HG03064 (cell line): ENCODE data around the gene PTPRD.

Source experiments
- ATAC-seq: cut with Tn5 transposase; IDR thresholded peaks from one replicate; pipeline ENCODE4 v1.9.1; 2021; ENCODE audit warnings: low read depth; ENCODE audit not compliant: unreplicated experiment

PTPRD gene

DNA sequence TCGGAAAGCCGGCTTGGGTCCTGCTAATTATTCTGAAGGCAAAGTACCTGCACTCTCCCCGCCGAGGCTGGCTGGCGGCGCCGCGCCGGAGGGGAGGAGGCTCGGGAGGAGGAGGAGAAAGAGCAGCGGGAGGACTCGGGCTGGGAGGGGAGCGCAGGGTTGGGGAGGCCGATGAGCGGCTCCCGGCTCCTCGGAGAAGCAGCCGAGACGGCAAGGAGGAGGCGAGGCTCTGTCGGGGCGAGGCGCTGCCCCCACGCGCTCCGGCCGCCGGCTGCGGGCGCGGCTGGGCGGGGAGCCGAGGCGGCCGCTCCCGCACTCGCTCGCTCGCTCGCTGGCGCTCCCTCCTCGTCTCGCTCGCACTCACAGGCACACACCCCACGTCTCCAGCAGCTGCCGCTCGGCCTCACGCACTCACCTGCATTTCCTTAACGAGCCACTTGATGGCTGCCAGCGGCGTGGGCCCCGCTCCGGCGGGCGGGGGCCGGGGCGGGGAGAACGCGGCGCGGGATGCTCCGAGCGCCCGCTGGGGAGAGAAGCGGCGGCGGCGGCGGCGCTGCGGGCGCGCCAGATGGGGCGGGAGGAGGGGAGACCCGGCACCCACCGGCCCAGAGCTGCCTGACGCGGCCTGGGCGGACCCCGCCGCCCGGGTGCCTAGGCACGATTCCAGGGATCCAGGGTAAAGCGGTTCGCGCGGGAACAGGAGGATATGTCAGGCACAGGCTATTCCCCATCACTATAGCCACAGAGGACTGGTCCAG, at the start of gene PTPRD:
PTPRD (minus strand) TSS at position 362 of the 758 bp plus-strand sequence.
- ATAC-seq = peak; percentile 89

DNA sequence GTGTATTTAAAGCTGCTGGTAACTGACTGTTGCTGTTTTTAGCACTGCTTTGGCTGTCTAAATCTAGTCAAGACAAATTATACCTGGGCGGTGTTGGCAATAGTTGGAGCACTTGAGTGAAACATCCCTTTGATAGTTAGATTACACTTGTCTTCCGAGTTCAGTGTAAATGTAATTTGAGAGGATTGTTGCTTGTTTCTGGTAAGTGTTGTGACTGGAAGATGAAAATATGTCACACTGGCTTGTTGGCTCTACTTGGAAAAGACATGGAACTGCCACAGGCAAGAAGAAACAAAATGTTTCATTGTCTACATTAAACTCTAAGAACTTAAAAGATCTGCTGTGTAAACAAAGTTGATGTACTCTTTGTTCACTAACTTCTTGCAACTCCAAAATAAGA, 49.2 kb upstream of the PTPRD start:
- ATAC-seq = no peak

DNA sequence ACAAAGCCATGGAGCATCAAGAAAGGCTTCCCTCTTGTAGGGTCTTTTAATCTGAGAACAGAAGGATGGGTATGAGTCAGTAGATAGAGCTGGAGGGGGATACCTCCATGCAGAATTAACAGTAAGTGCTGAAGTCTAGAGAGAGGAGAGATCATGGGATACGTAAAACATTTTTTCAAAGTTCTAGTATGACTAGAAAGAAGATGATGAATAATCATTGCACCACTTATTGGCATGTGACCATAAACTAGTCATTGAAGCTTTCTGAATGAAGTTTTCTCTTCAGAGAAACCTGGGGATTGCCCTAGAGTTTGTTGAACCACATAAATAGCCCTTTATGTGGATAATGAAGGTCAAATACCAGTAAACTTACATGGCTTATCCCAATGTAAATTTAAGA, 48.6 kb upstream of the PTPRD start:
- no peak for ATAC-seq

DNA sequence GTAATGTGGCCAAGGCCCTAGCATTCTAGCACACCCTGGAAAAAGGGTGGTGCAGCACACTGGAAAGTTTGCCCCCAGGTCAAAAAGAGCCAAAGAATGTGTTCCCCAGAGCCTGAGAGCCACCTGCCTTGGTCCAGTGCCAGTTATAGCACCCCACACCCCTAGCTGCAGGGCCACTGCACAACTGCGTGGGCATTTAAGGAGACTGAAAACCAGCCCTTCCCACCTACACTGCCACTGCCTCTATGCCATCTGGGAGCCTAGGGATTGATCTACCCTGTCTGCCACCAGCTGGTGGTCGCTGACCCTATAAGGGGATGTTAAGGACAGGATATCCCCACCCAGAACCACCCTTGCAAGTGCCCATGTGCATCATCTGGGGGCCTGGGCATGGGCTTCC, 38.2 kb upstream of the PTPRD start:
- ATAC-seq = no peak

DNA sequence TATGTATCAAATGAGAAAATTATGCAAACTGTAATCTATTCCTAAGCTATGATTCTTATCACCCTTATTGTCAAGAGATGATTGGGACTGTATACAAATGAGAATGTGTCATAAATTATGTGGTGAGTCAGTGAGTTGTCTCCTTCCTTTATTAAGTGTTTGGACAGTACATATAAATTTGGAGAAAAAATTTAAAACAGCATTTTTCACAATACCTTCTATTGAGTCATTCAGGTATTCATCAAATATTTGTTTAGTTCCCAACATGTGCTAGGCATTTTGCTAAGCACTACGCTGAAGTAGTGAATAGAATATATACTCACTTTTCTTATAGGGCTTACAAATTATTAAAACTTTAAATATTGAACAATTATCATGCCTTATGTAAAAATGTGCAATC, 36.3 kb upstream of the PTPRD start:
- no peak for ATAC-seq

DNA sequence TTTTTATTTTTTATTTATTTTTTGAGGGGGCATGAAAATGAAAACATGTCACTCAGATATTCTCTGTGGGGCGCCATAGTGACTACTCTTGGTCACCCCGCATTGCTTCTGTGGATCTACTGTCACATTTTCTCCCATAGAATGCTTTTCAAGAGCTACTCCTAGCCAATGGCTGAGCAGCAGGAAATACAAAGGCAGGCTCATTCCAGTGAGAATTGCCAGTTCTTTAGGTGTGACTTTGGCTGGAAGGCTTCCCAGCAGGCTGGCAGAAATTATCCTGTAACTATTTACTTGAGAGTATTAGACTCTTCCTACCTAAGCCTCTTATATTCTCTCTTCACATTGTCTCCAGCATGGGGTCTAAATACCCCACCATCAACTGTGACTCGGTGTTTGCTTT, 21.0 kb upstream of the PTPRD start:
- ATAC-seq = no peak

DNA sequence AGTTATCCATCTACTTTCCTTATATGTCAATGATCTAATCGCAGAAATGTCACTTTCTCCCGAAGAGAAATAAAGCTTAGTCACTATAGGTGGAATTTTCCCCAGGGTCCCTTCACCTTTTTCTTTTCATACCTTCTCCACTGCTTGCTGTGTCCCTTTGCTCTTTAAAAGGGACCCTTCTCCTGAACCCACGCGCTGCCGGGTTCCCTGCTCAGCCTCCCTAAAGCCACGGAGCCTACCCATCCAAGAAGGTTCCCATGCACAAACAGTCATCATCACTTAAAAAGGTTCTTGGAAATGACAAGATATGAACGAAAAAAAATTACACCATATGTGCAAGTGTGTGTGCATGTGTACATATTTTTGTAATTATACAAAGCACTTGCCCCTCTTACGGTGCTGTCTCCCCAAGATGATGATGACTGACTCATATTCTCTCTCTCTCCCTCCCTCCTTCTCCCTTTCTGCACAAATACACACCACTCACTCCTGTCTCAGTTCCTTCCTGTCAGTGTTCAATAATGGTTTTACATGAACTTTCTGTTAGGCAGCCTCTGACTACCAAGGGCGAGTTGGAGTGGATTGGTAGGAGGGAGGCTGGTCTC, 1.5 kb upstream of the PTPRD start:
- ATAC-seq = no peak

DNA sequence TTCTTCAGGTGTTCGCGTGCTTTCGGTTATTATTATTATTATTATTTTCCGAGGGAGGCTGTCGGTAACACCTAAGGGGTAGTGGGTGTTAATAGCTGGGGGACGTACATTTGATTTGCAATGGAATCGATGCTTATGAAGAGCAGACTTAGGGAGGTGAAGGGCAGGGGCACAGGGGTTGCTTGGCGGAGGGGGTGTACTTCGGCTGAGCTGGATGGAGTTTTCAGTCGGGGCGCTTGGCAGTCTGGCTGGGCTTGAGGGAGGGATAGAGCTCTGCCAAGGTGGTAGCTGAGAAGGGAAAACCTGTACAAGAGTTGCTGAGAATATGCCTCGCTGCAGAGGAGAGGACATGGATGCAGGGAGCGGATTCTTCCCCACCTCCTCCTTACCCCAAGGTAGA, 617 bp upstream of the PTPRD start:
- ATAC-seq = no peak

DNA sequence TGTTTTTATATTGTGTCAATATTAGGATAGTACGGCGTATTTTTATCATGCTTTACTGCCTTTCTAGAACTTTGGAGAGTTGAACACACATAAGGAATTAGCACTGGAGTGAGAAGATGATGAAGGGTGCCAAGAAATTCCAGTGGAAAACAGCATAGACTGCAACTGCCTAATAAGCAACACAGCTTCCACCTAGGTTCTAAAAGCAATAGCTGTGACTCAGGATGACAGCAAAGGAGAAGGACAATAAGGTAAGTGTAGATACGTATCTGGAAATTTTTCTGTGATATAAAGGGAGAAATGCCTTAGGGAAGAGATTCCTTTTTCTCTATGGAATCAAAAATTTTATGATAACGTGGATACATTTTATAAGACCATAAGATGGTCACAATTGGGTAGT, 7.4 kb downstream of the PTPRD start:
- no peak for ATAC-seq

DNA sequence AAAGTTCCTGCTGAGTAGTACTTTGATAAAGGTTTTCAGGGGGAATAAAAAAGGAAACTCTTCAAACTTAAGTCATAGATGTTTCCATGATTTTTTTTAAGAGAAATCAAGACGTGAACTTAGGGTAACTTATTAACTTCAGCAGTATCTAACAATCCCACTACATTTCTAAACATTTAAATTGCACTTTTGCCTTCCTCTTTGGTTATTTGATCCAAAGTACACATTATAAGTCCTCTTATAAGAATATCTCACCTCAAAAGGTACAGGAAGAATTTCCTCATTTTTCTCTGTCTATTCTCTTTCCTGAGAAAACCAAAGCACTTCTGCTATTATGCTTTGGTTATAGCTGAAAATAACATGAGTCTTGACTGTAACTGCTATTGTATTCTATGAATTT, 7.9 kb downstream of the PTPRD start:
- no peak for ATAC-seq

DNA sequence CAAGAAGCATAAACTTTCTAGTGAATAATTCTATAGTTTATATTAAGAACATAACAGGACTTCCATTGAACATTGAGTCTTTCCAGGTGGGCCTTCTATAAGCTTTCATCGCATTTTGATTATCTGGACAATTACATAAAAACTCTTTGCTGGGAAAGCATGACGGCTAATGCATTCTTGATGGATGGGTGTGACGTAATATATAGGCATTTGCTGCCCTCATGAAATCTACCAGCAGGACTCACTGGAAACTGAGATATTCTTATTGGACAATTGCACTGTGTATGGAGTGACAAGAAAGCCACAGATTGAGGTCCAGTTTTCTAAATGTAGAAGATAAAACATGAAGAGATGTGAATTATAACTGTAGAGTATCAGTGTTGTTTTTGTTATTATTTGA, 15.0 kb downstream of the PTPRD start:
- no peak for ATAC-seq

DNA sequence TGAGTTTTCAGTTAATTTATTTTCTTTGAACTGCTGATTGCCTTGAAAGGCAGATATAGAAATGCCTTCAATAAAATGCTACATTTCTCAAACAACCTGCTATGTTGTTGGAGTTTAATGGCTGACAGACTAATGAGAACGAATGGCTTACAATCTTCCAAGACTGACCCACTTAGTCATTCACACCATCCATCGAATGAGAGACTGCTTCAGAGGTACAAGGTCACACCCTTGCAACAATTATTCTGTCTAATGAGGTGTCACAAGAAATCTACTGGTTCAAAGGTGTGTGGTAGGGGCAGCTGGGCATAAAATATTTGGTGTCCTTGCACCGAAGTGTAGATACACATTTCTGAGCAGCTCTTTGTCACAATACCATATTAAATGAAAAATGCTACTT, 18.3 kb downstream of the PTPRD start:
- ATAC-seq = no peak

DNA sequence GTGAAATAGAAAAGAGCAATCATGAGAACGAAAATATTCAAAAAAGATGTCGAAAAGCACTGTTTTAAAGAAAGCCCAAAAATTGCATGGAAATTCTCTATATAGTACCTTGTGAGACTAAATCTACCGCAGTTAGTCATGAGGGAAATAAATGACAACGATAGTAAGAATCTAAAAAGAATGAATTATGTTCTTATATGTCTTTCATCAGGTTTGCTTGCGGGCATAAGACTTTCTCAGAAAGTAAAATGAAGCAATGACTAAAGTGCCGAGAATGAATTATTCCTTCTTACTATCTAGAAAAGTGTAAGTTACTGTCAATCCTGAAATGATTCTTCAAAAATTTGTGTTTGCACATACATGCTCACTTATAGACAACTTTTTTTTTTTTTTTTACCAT, 26.4 kb downstream of the PTPRD start:
- no peak for ATAC-seq

DNA sequence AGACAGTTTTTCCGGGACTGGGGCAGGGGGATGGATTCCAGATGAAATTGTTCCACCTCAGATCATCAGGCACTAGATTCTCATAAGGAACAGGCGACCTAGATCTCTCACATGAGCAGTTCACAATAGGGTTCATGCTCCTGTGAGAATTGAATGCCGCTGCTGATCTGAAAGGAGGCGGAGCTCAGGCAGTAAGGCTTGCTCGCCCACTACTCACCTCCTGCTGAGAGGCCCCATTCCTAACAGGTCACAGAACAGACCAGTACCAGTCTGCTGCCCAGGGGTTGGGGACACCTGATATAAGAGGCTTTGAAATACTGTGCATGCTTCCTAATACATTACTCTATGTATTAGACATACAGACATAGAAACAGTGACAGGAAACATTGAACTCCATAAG, 41.1 kb downstream of the PTPRD start:
- no peak for ATAC-seq

DNA sequence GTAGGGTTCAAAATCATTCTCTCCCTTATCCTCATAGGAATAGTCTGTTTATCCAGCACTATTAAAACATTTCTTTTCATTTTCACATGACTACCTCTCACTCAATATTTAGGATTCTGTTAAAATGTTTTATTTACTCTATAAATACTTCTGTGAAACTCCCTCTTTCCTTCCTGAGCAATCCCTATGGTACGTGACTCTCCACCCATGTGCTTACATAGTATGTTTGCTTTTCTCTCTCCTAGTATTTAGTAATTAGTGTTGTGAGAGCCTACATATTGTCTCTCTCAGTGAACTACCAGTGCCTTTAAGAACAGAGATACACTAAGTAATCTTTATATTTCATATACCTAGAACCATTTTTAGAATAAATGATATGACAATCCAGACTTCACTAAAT, 46.0 kb downstream of the PTPRD start:
- ATAC-seq = no peak

DNA sequence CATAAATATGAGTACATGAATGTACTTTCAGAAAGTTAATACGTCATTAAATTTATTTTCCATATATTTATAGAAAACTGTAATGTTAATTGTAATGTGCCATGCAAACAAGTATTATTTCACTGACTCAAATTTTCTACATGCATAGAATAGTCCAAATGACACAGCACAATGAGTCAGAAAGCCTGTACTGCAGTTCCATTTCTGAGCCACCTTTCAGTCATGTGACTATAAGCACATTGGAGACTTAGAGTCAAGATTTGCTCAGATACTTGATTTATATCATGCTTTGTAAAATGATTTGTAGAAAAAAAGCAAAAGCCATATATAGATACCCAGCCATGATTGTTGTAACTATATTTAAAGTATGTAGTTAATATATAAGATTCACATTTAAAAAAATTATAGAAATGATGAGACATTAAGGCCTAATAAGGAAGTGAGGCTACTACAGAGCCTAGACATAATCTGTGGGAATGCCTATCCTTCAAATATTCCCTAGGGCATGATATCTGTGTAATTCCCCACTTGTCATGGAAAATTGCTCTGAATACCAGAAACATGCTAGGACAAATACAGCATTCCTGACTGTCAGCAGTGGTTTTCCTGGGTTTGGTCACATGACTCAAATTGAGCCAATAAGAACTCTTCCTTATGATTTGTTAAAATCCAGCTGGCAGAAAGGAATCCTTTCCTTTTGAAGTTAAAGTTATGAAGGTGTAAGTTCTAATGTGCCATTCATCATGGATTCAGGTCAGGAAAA, 50.0 kb downstream of the PTPRD start:
- no peak for ATAC-seq

DNA sequence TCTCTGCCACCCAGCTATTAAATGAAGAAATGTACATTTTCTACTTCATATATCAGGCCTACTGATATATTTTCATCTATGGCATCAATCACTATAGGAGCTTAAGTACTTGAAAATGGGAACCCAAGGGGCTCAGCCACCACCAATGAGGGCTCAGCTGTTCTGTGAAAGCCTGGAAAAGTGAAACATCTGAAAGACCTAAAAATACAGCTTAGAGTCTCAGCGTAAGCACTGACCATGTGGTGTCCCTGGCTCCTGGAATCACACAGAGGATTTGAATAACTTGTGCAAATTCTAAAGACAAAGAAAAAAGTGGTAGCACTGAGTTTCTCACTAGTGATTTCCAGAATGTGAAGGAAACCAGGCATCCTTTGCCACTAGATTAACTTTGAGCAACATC, 64.5 kb downstream of the PTPRD start:
- no peak for ATAC-seq

DNA sequence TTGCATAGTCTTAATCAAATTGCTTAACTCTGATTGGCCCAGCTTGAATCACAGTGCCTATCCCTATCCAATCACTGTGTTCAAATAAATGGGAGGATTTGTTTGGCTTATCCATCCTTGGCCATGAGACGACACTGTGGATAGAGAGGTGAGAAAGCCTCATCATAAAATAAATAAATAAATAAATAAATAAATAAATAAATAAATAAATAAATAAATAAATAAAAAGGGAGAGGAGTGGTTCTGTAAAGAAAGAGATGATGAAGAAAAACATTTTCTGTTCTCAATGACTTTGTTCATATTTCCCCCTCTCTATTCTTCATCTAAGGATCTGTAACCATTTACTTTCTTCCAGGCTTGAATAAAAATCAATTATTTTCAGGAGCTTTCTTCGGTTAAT, 74.7 kb downstream of the PTPRD start:
- ATAC-seq = no peak

DNA sequence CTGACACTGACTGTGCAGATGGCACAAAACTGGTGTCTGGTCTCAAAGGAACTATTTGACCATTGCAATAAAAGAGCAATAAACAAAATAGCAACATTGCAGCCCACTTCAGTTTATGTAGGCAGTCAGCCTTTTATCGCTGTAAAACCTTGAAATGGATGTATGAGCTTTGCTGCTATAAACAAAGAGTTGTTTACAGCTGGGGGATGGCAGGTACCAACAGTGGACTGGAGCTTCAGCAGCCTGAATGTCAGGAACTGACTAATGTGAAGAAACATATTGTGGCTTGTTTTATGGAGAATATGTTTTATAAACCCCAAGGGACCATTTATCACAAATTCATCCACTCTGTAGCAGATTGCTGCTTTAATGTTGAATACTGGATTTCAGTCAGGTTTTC, 78.0 kb downstream of the PTPRD start:
- ATAC-seq = no peak

DNA sequence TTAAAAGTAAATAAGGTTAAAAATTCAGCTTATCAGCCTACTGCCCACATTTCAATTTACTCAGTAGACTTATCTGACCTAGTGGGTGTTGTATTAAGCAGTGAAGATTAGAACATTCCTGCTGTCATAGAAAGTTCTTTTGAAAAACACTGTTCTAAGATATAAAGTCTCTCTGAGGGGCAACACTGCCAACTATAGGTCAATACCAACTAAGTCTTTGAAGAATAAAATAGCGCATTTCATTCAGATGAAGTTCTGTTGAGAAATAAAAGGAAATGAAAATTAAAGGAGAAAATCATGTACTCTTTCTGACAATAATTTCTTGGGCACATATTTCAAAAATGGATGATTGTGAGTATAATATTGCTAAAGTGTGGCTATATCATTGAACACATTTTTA, 86.8 kb downstream of the PTPRD start:
- no peak for ATAC-seq

DNA sequence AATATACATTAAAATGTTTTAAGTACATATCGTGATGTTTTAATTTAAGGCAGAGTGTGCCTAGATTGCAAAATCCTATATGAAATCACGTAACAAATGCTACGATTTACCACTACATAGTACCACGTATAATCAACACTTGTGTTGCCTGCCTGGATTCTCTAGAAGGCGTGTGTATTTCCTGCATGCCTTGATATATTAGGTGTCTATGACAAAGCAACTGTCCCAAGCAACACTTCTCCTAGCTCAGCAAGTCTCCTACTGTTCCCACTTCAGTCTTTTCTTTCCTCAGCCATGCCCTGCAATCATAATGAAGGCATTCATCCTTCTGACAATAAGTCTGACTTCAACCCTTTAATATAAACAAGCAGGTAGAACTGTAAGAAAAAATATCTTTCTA, 89.6 kb downstream of the PTPRD start:
- ATAC-seq = no peak

DNA sequence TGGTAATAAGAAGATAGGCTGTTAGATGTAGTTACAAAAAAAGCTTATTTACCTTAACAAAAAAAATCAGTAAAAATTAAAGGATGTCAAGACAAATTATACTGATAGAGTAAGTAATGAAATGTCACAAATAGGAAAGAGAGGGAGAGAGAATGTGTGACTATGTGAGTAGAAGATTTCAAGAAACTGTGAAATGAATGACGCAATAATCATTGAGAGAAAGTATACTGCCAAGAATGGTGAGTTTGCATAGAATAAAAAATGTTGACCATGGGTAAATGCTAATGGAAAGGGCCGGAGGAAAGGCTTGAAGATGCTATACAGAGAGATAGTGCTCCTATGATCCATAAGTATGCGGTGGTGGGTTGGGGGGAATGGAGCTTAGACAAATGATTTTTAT, 100.7 kb downstream of the PTPRD start:
- no peak for ATAC-seq
